PC-9 (cell line): ENCODE results near the gene PDIA6. TPM values are rescaled to one million over a fixed set of nuclear protein-coding genes. Genes with fewer than 3 reads are reported as not detected.

Source experiments
- BruUV-seq: library from RNA; stranded (reverse); fragments of 400-500 nt; replicated peaks from 2 replicates; lab custom pipeline; 2021; lab: Mats Ljungman, UMichigan
- CTCF ChIA-PET: fragments of 300-600 bp; sonication (Branson Sonifier 250); formaldehyde crosslinking; loops from one replicate; lab custom pipeline; 2022; ENCODE audit warnings: antibody characterized with exemption; lab: Charles Lee
- POLR2A ChIA-PET: fragments of 300-600 bp; sonication (Branson Sonifier 250); formaldehyde crosslinking; loops from one replicate; lab custom pipeline; 2022; ENCODE audit warnings: antibody characterized with exemption; ENCODE audit not compliant: unreplicated experiment; lab: Charles Lee
- DNase-seq, 2 experiments: peaks; one replicate each; pipeline versions ENCODE4 v3.0.0 to v3.0.0-alpha.2; 2015 to 2022; ENCODE audit warnings: mixed read lengths in 1 of 2
- H2AFZ ChIP-seq: fragments of 200-600 bp; sonication (generic); 2 replicates; pipeline ENCODE4 v1.8.1; 2017; ENCODE audit warnings: antibody characterized with exemption
- H3F3A ChIP-seq: fragments of 200-600 bp; sonication (generic); 2 replicates; pipeline ENCODE4 v1.8.1; 2017; ENCODE audit warnings: antibody characterized with exemption, mild to moderate bottlenecking, low read depth; ENCODE audit not compliant: insufficient read depth
- H3K27ac ChIP-seq: fragments of 200-600 bp; sonication (generic); 2 replicates; pipeline ENCODE4 v1.6.1; 2016; ENCODE audit warnings: mixed run types
- H3K27me3 ChIP-seq: fragments of 200-600 bp; sonication (generic); 2 replicates; pipeline ENCODE4 v1.6.1; 2016; ENCODE audit warnings: low read depth, mixed run types; ENCODE audit not compliant: insufficient read depth
- H3K36me3 ChIP-seq: fragments of 200-600 bp; sonication (generic); 2 replicates; pipeline ENCODE4 v1.6.1; 2016; ENCODE audit warnings: low read depth, mixed run types
- H3K4me1 ChIP-seq: fragments of 200-600 bp; sonication (generic); replicated peaks from 2 replicates; pipeline ENCODE4 v1.6.1; 2016; ENCODE audit warnings: mixed run types; ENCODE audit not compliant: insufficient read depth
- H3K4me2 ChIP-seq: fragments of 200-600 bp; sonication (generic); 2 replicates; pipeline ENCODE4 v1.6.1; 2017; ENCODE audit warnings: mixed run types
- H3K4me3 ChIP-seq: fragments of 200-600 bp; sonication (generic); 2 replicates; pipeline ENCODE4 v1.6.1; 2016; ENCODE audit warnings: mixed run types
- H3K79me2 ChIP-seq: fragments of 200-600 bp; sonication (generic); 2 replicates; pipeline ENCODE4 v1.6.1; 2017; ENCODE audit warnings: low read depth, mixed run types
- H3K9me2 ChIP-seq: fragments of 200-600 bp; sonication (generic); 2 replicates; pipeline ENCODE4 v1.8.1; 2017; ENCODE audit warnings: mild to moderate bottlenecking; ENCODE audit not compliant: insufficient read depth
- H3K9me3 ChIP-seq: fragments of 200-600 bp; sonication (generic); 2 replicates; pipeline ENCODE4 v1.8.1; 2016; ENCODE audit warnings: low read depth; ENCODE audit not compliant: insufficient read depth
- H4K20me1 ChIP-seq: fragments of 200-600 bp; sonication (generic); 2 replicates; pipeline ENCODE4 v1.8.1; 2017; ENCODE audit not compliant: insufficient read depth
- CTCF ChIP-seq: fragments of 200-600 bp; sonication (generic); conservative IDR thresholded peaks from 2 replicates; pipeline ENCODE4 v1.6.1; 2017; ENCODE audit warnings: mixed run types, antibody characterized with exemption, mild to moderate bottlenecking, moderate library complexity
- EZH2 ChIP-seq: fragments of 200-600 bp; sonication (generic); IDR thresholded peaks from 2 replicates; pipeline ENCODE4 v1.8.0; 2017; ENCODE audit warnings: antibody characterized with exemption, low read depth
- intact Hi-C: fragments of 100-400 bp; cut with micrococcal nuclease; formaldehyde crosslinking; loops from one replicate; pipeline ENCODE4 v1.10.0; 2022; ENCODE audit not compliant: unreplicated experiment
- total RNA-seq: library from RNA; stranded (reverse); gene quantifications from 2 replicates; pipeline ENCODE4 v1.2.3, GENCODE V29; 2021

The PDIA6 gene
- total RNA-seq, 1 experiment from 2014 or later, result 170 TPM

DNA sequence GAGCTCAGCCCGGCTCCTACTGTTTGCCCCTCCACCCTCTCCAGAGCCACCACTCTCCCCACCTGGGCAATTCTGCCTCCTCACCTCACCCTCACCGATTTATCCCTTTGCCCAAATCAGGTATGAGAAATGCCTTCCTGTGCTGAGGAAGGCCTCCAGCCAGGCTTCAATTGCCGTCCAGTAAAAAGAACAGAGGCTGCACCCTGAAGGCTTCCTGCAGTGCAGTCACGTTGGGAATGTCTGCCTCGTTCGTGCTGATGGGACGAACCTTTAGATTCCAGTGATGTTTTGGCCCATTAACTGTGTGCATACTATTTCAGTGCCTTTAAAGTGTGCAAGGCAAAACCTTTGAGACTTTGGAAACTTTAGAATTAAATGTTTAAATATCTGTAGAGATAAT, 57.0 kb downstream of the PDIA6 start:
- Histone ChIP-seq H4K20me1 (no peaks in the 10 kb centered on the region), H3K79me2 (no peaks in the 10 kb centered on the region), H3K27ac (no peak overlapping the region), H3K36me3 (no peaks in the 10 kb centered on the region), H2AFZ (no peak overlapping the region), H3K4me3 (no peak overlapping the region), H3K9me3 (no peaks in the 10 kb centered on the region), H3K4me1 (no peaks in the 10 kb centered on the region), H3K9me2 (no peaks in the 10 kb centered on the region), H3K27me3 (no peaks in the 10 kb centered on the region), H3F3A (no peaks in the 10 kb centered on the region), H3K4me2 (no peak overlapping the region)
- no peak for DNase-seq
- BruUV-seq, result no TSS peak
- intact Hi-C loops, result no loop called here
- ChIA-PET CTCF (no interaction called here), POLR2A (interaction anchor here (0.7 kb wide), 1 partner anchor 22 kb away, joined by 5 read pairs; no protein-coding TSS in a partner anchor)
- TF ChIP-seq CTCF (no peak), EZH2 (no peak)

- ChIA-PET POLR2A (no interaction called here), CTCF (no interaction called here)
- Histone ChIP-seq H3K4me3 (no peak overlapping the region), H4K20me1 (no peaks in the 10 kb centered on the region), H3K79me2 (no peaks in the 10 kb centered on the region), H3K9me2 (no peaks in the 10 kb centered on the region), H3K4me2 (no peak overlapping the region), H3K36me3 (no peaks in the 10 kb centered on the region), H2AFZ (no peak overlapping the region), H3K27ac (no peak overlapping the region), H3K27me3 (no peaks in the 10 kb centered on the region), H3F3A (no peaks in the 10 kb centered on the region), H3K4me1 (no peaks in the 10 kb centered on the region), H3K9me3 (no peaks in the 10 kb centered on the region)
- DNase-seq, result no peak
- intact Hi-C loops, result no loop called here
- BruUV-seq, result no TSS peak
- no peak for TF ChIP-seq EZH2
- no peak for TF ChIP-seq CTCF
Measured at GRCh38 chr2:10753876-10754275, 58.7 kb downstream of the PDIA6 start.

- no TSS peak for BruUV-seq
- H3K27ac ChIP-seq, result no peak overlapping the region
- ChIA-PET POLR2A (no interaction called here), CTCF (no interaction called here)
- H3K4me3 ChIP-seq, result no peak overlapping the region
- no peak overlapping the region for H3K4me2 ChIP-seq
- no peaks in the 10 kb centered on the region for H3K4me1 ChIP-seq
- intact Hi-C loops, result no loop called here
- TF ChIP-seq EZH2 (no peak), CTCF (no peak)
- H3K36me3 ChIP-seq, result no peaks in the 10 kb centered on the region
- no peak overlapping the region for H2AFZ ChIP-seq
- H3K9me3 ChIP-seq, result no peaks in the 10 kb centered on the region
- H4K20me1 ChIP-seq, result no peaks in the 10 kb centered on the region
- H3F3A ChIP-seq, result no peaks in the 10 kb centered on the region
- H3K79me2 ChIP-seq, result no peaks in the 10 kb centered on the region
- no peaks in the 10 kb centered on the region for H3K27me3 ChIP-seq
- H3K9me2 ChIP-seq, result no peaks in the 10 kb centered on the region
- DNase-seq, result no peak
Measured at GRCh38 chr2:10753156-10753555, 59.4 kb downstream of the PDIA6 start.
